Ovary (tissue), 9 donors: Measurements from ENCODE around the gene SUPT20HL1. TPM values are rescaled to one million over a fixed set of nuclear protein-coding genes. Genes with fewer than 3 reads are reported as not detected.

Source experiments
- DNase-seq, 5 donors: peaks; one replicate each; pipeline ENCODE4 v3.0.0-alpha.2; 2019 to 2020
- H3K27ac ChIP-seq, 2 donors: fragments of 200-600 bp; one replicate each; pipeline versions ENCODE4 v1.5.1 to v1.8.0; 2019 to 2022
- H3K27me3 ChIP-seq: fragments of 200-600 bp; one replicate; pipeline ENCODE4 v1.8.0; 2022
- H3K36me3 ChIP-seq: fragments of 200-600 bp; sonication (generic); one replicate; pipeline ENCODE4 v1.5.1; 2019
- H3K4me1 ChIP-seq: one replicate; pipeline ENCODE4 v1.8.1; 2013; ENCODE audit warnings: mild to moderate bottlenecking, moderate library complexity; ENCODE audit not compliant: insufficient read depth
- H3K4me3 ChIP-seq: fragments of 200-600 bp; sonication (generic); one replicate; pipeline ENCODE4 v1.5.1; 2017
- H3K9me3 ChIP-seq, 2 donors: fragments of 200-600 bp in 1 of 2; sonication (generic) in 1 of 2; one replicate each; pipeline versions ENCODE4 v1.5.1 to v1.8.1; 2013 to 2019; ENCODE audit warnings: mild to moderate bottlenecking in 1 of 2, moderate library complexity in 1 of 2
- EP300 ChIP-seq: sonication (generic); formaldehyde crosslinking; IDR thresholded peaks from one replicate; pipeline ENCODE4 v1.6.1; 2017; ENCODE audit warnings: antibody characterized with exemption
- POLR2A ChIP-seq: fragments of 450-650 bp; IDR thresholded peaks from one replicate; pipeline ENCODE4 v1.6.1; 2017; ENCODE audit warnings: antibody characterized with exemption, mild to moderate bottlenecking, moderate library complexity
- WGBS, 3 donors: extraction: QIAGEN DNeasy Blood & Tissue Kit in 1 of 3; methylation state at CpG; one replicate each; pipeline versions ENCODE4 v1.1.5 to v1.1.7; 2013 to 2017; 5-methylcytosine and 5-hydroxymethylcytosine counted together
- intact Hi-C, 4 donors: fragments of 100-400 bp; cut with DNase I; formaldehyde crosslinking; loops; one replicate each; pipeline versions ENCODE4 v1.11.0 to v1.15.1; 2022 to 2023
- polyA plus RNA-seq, 2 donors: library from polyadenylated mRNA; stranded (reverse); fragments of 200-250 nt in 1 of 2; fragments of 350-450 nt in 1 of 2; fragmentation: Illumina TruSeq in 1 of 2; extraction: RNeasy Lipid Tissue Mini Kit (QIAGEN cat#74804) in 1 of 2; gene quantifications; one replicate each; pipeline ENCODE4 v1.2.3, GENCODE V29; 2013 to 2014
- total RNA-seq, 7 donors: library from RNA; depleted of rRNA in 2 of 7; stranded (reverse); fragments of >200 nt in 2 of 7; fragmentation: NEBNext Ultra II Directional in 3 of 7; extraction: Animal tissue kit (Norgen Biotek cat#: 25700) in 3 of 7; gene quantifications; one replicate each; pipeline versions ENCODE4 v1.1.0 to v1.2.4, GENCODE V29; 2016 to 2023
- TF ChIP-seq, protein P1 (sequence below), 3 donors: fragments of 450-650 bp in 2 of 3; fragments of 200-600 bp in 1 of 3; IDR thresholded peaks; one replicate each; pipeline versions ENCODE4 v1.5.1 to v1.8.0; 2016 to 2022; ENCODE audit warnings: antibody characterized with exemption in 3 of 3, mild to moderate bottlenecking in 1 of 3
- donor health status: DM: no; HTN: no; CAD: no; lungs with moderate emphysema.
- donor health status: DM: no; HTN: no; CAD: no.
- donor health status: Bipolar disorder and iron deficiency.
- donor health status: DM: yes; HTN: yes; CAD: no.
- donor health status: DM: no; HTN: no; CAD: no.
- donor health status: DM: yes; HTN: yes; CAD: no.

The SUPT20HL1 gene
- total and polyA plus RNA-seq, 9 donors, result 0.05 to 0.25 (median 0.12) TPM; not detected in 2

GRCh38 chrX:24371391-24371972, 11.0 kb downstream of the SUPT20HL1 start:
- no peak overlapping the region for H3K27ac ChIP-seq
- H3K27me3 ChIP-seq, result no peaks in the 10 kb centered on the region
- intact Hi-C loops, result no loop called here
- H3K9me3 ChIP-seq, result no peaks in the 10 kb centered on the region
- WGBS, 3 donors, result 13 to 14% (median 13%) methylated on average over 14 of the region's 14 CpGs
- TF ChIP-seq, protein P1, sequence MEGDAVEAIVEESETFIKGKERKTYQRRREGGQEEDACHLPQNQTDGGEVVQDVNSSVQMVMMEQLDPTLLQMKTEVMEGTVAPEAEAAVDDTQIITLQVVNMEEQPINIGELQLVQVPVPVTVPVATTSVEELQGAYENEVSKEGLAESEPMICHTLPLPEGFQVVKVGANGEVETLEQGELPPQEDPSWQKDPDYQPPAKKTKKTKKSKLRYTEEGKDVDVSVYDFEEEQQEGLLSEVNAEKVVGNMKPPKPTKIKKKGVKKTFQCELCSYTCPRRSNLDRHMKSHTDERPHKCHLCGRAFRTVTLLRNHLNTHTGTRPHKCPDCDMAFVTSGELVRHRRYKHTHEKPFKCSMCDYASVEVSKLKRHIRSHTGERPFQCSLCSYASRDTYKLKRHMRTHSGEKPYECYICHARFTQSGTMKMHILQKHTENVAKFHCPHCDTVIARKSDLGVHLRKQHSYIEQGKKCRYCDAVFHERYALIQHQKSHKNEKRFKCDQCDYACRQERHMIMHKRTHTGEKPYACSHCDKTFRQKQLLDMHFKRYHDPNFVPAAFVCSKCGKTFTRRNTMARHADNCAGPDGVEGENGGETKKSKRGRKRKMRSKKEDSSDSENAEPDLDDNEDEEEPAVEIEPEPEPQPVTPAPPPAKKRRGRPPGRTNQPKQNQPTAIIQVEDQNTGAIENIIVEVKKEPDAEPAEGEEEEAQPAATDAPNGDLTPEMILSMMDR (IDR thresholded peaks at IDR 0.05), result peak in 2 of 3 donors; percentile 36 to 42
- no peak for TF ChIP-seq EP300
- no peaks in the 10 kb centered on the region for H3K36me3 ChIP-seq
- no peak overlapping the region for H3K4me3 ChIP-seq
- DNase-seq, result peak; percentile 55 to 75 (median 63)
- peaks cover 3% of the 10 kb centered on the region for H3K4me1 ChIP-seq

GRCh38 chrX:24372021-24372763, 11.8 kb downstream of the SUPT20HL1 start:
- 64 to 76% (median 71%) methylated on average over 29 of the region's 29 CpGs for WGBS, 3 donors
- DNase-seq, result no peak
- Histone ChIP-seq H3K4me3 (no peak overlapping the region), H3K36me3 (no peaks in the 10 kb centered on the region), H3K4me1 (peaks cover 3% of the 10 kb centered on the region), H3K9me3 (no peaks in the 10 kb centered on the region), H3K27ac (no peak overlapping the region), H3K27me3 (no peaks in the 10 kb centered on the region)
- TF ChIP-seq, protein P1 (IDR thresholded peaks at IDR 0.05), result no peak
- no peak for TF ChIP-seq EP300
- no peak for TF ChIP-seq POLR2A
- intact Hi-C loops, result no loop called here

GRCh38 chrX:24375600-24376131, 15.2 kb downstream of the SUPT20HL1 start:
- DNase-seq, result no peak
- Histone ChIP-seq H3K4me3 (no peak overlapping the region), H3K4me1 (peaks cover 5% of the 10 kb centered on the region), H3K9me3 (no peaks in the 10 kb centered on the region), H3K27ac (no peak overlapping the region), H3K36me3 (no peaks in the 10 kb centered on the region), H3K27me3 (no peaks in the 10 kb centered on the region)
- intact Hi-C loops, result loop anchor here in 1 of 4 donors (5.0 kb wide), 1 partner anchor 272 kb away; the partner anchor contains the start of gene PCYT1B
- 62 to 66% (median 65%) methylated on average over 12 of the region's 12 CpGs for WGBS, 3 donors
- TF ChIP-seq, protein P1 (IDR thresholded peaks at IDR 0.05), result no peak
- TF ChIP-seq POLR2A, result no peak
- TF ChIP-seq EP300, result no peak

- Histone ChIP-seq H3K27me3 (no peaks in the 10 kb centered on the region), H3K9me3 (no peaks in the 10 kb centered on the region), H3K27ac (no peak overlapping the region), H3K36me3 (no peaks in the 10 kb centered on the region), H3K4me1 (peaks cover 3% of the 10 kb centered on the region), H3K4me3 (no peak overlapping the region)
- TF ChIP-seq POLR2A, result no peak
- TF ChIP-seq, protein P1 (IDR thresholded peaks at IDR 0.05), result no peak
- no peak for TF ChIP-seq EP300
- no peak for DNase-seq
- intact Hi-C loops, result loop anchor here in 1 of 4 donors (5.0 kb wide), 1 partner anchor 271 kb away; the partner anchor contains the start of gene PCYT1B
- WGBS, 3 donors, result 71 to 88% (median 76%) methylated on average over 3 of the region's 3 CpGs
Measured at GRCh38 chrX:24376403-24376802, 16.0 kb downstream of the SUPT20HL1 start.
